ENCODE results near the gene FBXL19.

FBXL19 gene

GRCh38 chr16:30967795-30968194 lies 44.4 kb downstream of the FBXL19 start:
- no peak for DNase-seq

- DNase-seq, result no peak
These were observed 46.0 kb downstream of the FBXL19 start for GRCh38 chr16:30969246-30969842.

- DNase-seq, result no peak
These were observed 47.9 kb downstream of the FBXL19 start for GRCh38 chr16:30971298-30971697.

GRCh38 chr16:30972872-30973271 lies 49.5 kb downstream of the FBXL19 start:
- DNase-seq, result no peak

GRCh38 chr16:30974348-30974747 lies 51.0 kb downstream of the FBXL19 start:
- DNase-seq, result no peak

GRCh38 chr16:30976486-30976885 lies 53.1 kb downstream of the FBXL19 start:
- DNase-seq, result no peak

- no peak for DNase-seq
These were observed 54.1 kb downstream of the FBXL19 start for GRCh38 chr16:30977502-30977901.

- DNase-seq, result no peak
These were observed 56.0 kb downstream of the FBXL19 start for GRCh38 chr16:30979170-30980022.

- DNase-seq, result no peak
These were observed 56.6 kb downstream of the FBXL19 start for GRCh38 chr16:30980023-30980371.

GRCh38 chr16:30980434-30980833 lies 57.1 kb downstream of the FBXL19 start:
- DNase-seq, result no peak

- DNase-seq, result no peak
These were observed 57.6 kb downstream of the FBXL19 start for GRCh38 chr16:30980959-30981358.

GRCh38 chr16:30982548-30983288 lies 59.3 kb downstream of the FBXL19 start:
- DNase-seq, result no peak

- DNase-seq, result no peak
These were observed 60.0 kb downstream of the FBXL19 start for GRCh38 chr16:30983289-30983889.

- DNase-seq, result no peak
These were observed 60.7 kb downstream of the FBXL19 start for GRCh38 chr16:30983898-30984610.

- peak; percentile 47 to 57 for DNase-seq
These were observed 61.5 kb downstream of the FBXL19 start, which contains the start of gene HSD3B7 for GRCh38 chr16:30984669-30985400. Gene HSD3B7 (plus strand): TSS chr16:30985207. CDS start chr16:30985659, 452 bp downstream.

GRCh38 chr16:30985401-30986128 lies 62.2 kb downstream of the FBXL19 start:
- DNase-seq, result no peak

- no peak for DNase-seq
These were observed 63.0 kb downstream of the FBXL19 start for GRCh38 chr16:30986129-30986991.

GRCh38 chr16:30987581-30988190 lies 64.3 kb downstream of the FBXL19 start:
- DNase-seq, result no peak

GRCh38 chr16:30989469-30990047 lies 66.2 kb downstream of the FBXL19 start:
- DNase-seq, result no peak
